ENCODE measurements around the gene NTM.
"Not testable (repeated sequence)": the region's sequence is repeated elsewhere in the genome, so short reads cannot be mapped to it uniquely, and the experiment has no call there.

NTM gene

GRCh38 chr11:132357811-132358572, 987.6 kb downstream of the NTM start:
- ATAC-seq (peak; percentile 74), DNase-seq (ENCODE audit: low spot score in 2 of 2) (no peak)
- Mint-ChIP-seq H3K4me3 (peak overlapping the region; percentile 13), H3K36me3 (no peaks in the 10 kb centered on the region), H3K4me1 (peaks cover 17% of the 10 kb centered on the region), H3K27ac (peak overlapping the region; percentile 27), H3K9me3 (no peaks in the 10 kb centered on the region)

- DNase-seq (ENCODE audit: low spot score in 2 of 2), result no peak
- Mint-ChIP-seq H3K36me3 (no peaks in the 10 kb centered on the region), H3K4me1 (peaks cover 17% of the 10 kb centered on the region), H3K4me3 (peak overlapping the region; percentile 13), H3K27ac (no peak overlapping the region), H3K9me3 (no peaks in the 10 kb centered on the region)
- no peak for ATAC-seq
These were observed 988.1 kb downstream of the NTM start for GRCh38 chr11:132358573-132358953.

GRCh38 chr11:132361011-132361550, 990.7 kb downstream of the NTM start:
- Mint-ChIP-seq H3K4me3 (no peak overlapping the region), H3K9me3 (no peaks in the 10 kb centered on the region), H3K36me3 (no peaks in the 10 kb centered on the region), H3K4me1 (peaks cover 17% of the 10 kb centered on the region), H3K27ac (no peak overlapping the region)
- no peak for ATAC-seq
- DNase-seq (ENCODE audit: low spot score in 2 of 2), result no peak

GRCh38 chr11:132365650-132366049, 995.2 kb downstream of the NTM start:
- no peaks in the 10 kb centered on the region for H3K36me3 Mint-ChIP-seq
- no peak for ATAC-seq
- DNase-seq (ENCODE audit: low spot score in 2 of 2), result no peak
- no peaks in the 10 kb centered on the region for H3K4me1 Mint-ChIP-seq
- no peak overlapping the region for H3K4me3 Mint-ChIP-seq
- peaks cover 6% of the 10 kb centered on the region for H3K9me3 Mint-ChIP-seq
- H3K27ac Mint-ChIP-seq, result no peak overlapping the region

- no peak for DNase-seq (ENCODE audit: low spot score in 2 of 2)
- H3K4me3 Mint-ChIP-seq, result no peak overlapping the region
- no peak for ATAC-seq
- H3K9me3 Mint-ChIP-seq, result peaks cover 6% of the 10 kb centered on the region
- no peak overlapping the region for H3K27ac Mint-ChIP-seq
- H3K36me3 Mint-ChIP-seq, result no peaks in the 10 kb centered on the region
- H3K4me1 Mint-ChIP-seq, result no peaks in the 10 kb centered on the region
These were observed 996.9 kb downstream of the NTM start for GRCh38 chr11:132367293-132367692.

GRCh38 chr11:132370114-132370513, 999.7 kb downstream of the NTM start:
- H3K36me3 Mint-ChIP-seq; H3K27ac Mint-ChIP-seq; H3K4me1 Mint-ChIP-seq; DNase-seq (ENCODE audit: low spot score in 2 of 2); H3K4me3 Mint-ChIP-seq; H3K9me3 Mint-ChIP-seq; ATAC-seq: not testable (repeated sequence)

GRCh38 chr11:132373405-132374143, 1003.2 kb downstream of the NTM start:
- DNase-seq (ENCODE audit: low spot score in 2 of 2) (no peak), ATAC-seq (no peak)
- no peaks in the 10 kb centered on the region for H3K36me3 Mint-ChIP-seq
- H3K9me3 Mint-ChIP-seq, result peaks cover 3% of the 10 kb centered on the region
- no peak overlapping the region for H3K4me3 Mint-ChIP-seq
- H3K4me1 Mint-ChIP-seq, result no peaks in the 10 kb centered on the region
- no peak overlapping the region for H3K27ac Mint-ChIP-seq

- Mint-ChIP-seq H3K9me3 (peaks cover 12% of the 10 kb centered on the region), H3K27ac (no peak overlapping the region), H3K4me1 (no peaks in the 10 kb centered on the region), H3K36me3 (no peaks in the 10 kb centered on the region), H3K4me3 (no peak overlapping the region)
- ATAC-seq (no peak), DNase-seq (ENCODE audit: low spot score in 2 of 2) (no peak)
These were observed 1009.1 kb downstream of the NTM start for GRCh38 chr11:132379540-132379939.

All from stimulated activated effector memory CD8-positive, alpha-beta T cell treated with anti-CD3 and anti-CD28 coated beads, Interleukin-12 subunit alpha, Interleukin-12 subunit beta, amount 100 ng/mL, for 72 hours (primary cell).